WERI-Rb-1 (cell line): ENCODE measurements around the gene PRM2.

ENCODE experiments used
- DNase-seq: peaks from one replicate; pipeline ENCODE4 v3.0.0-alpha.2; 2020
- H3K27ac ChIP-seq: fragments of 250-450 bp; sonication (Bioruptor Pico); 2 replicates; pipeline ENCODE4 v1.5.1; 2020; ENCODE audit warnings: mild to moderate bottlenecking, moderate library complexity
- H3K27me3 ChIP-seq: fragments of 250-450 bp; sonication (Bioruptor Pico); 2 replicates; pipeline ENCODE4 v1.5.1; 2021; ENCODE audit warnings: mild to moderate bottlenecking, low read depth, moderate library complexity; ENCODE audit not compliant: insufficient read depth, severe bottlenecking
- H3K36me3 ChIP-seq: fragments of 250-450 bp; sonication (Bioruptor Pico); 2 replicates; pipeline ENCODE4 v1.5.1; 2020; ENCODE audit warnings: mild to moderate bottlenecking, moderate library complexity
- H3K4me3 ChIP-seq: 2 replicates; pipeline ENCODE4 v1.5.1; 2011; ENCODE audit warnings: low read depth, mild to moderate bottlenecking, control low read depth, low read length
- H3K9me3 ChIP-seq: fragments of 250-450 bp; sonication (Bioruptor Pico); 2 replicates; pipeline ENCODE4 v1.5.1; 2021; ENCODE audit warnings: mild to moderate bottlenecking, moderate library complexity; ENCODE audit not compliant: severe bottlenecking
- CTCF ChIP-seq: IDR thresholded peaks from 2 replicates; pipeline ENCODE4 v1.5.1; 2011; ENCODE audit warnings: low read depth, mild to moderate bottlenecking, control low read depth, inconsistent platforms, low read length

Gene PRM2

GRCh38 chr16:11274964-11275363 lies 1.3 kb downstream of the PRM2 start:
- TF ChIP-seq CTCF: no peak
- H3K36me3 ChIP-seq: no peaks in the 10 kb centered on the region
- no peak overlapping the region for H3K27ac ChIP-seq
- no peaks in the 10 kb centered on the region for H3K27me3 ChIP-seq
- no peak for DNase-seq
- no peaks in the 10 kb centered on the region for H3K9me3 ChIP-seq
- H3K4me3 ChIP-seq: no peak overlapping the region

GRCh38 chr16:11273721-11274324 lies 2.5 kb downstream of the PRM2 start:
- Histone ChIP-seq H3K27me3 (no peaks in the 10 kb centered on the region), H3K9me3 (no peaks in the 10 kb centered on the region), H3K4me3 (no peak overlapping the region), H3K27ac (no peak overlapping the region), H3K36me3 (no peaks in the 10 kb centered on the region)
- DNase-seq: no peak
- TF ChIP-seq CTCF: no peak

- Histone ChIP-seq H3K36me3 (no peaks in the 10 kb centered on the region), H3K4me3 (no peak within 1 kb of the TSS), H3K27ac (no peak within 1 kb of the TSS), H3K27me3 (no peaks in the 10 kb centered on the region), H3K9me3 (no peaks in the 10 kb centered on the region)
- DNase-seq: no peak
- TF ChIP-seq CTCF: no peak
Observed at GRCh38 chr16:11272921-11273720, 3.2 kb downstream of the PRM2 start, which contains the start of gene PRM3. TSS of gene PRM3 (minus strand) at chr16:11273629. CDS start at chr16:11273595, 34 bp downstream.

- Histone ChIP-seq H3K9me3 (no peaks in the 10 kb centered on the region), H3K4me3 (no peak overlapping the region), H3K36me3 (no peaks in the 10 kb centered on the region), H3K27ac (no peak overlapping the region), H3K27me3 (no peaks in the 10 kb centered on the region)
- TF ChIP-seq CTCF: no peak
- no peak for DNase-seq
Observed at GRCh38 chr16:11272484-11272883, 3.8 kb downstream of the PRM2 start.

GRCh38 chr16:11271610-11272009 lies 4.7 kb downstream of the PRM2 start:
- no peak overlapping the region for H3K27ac ChIP-seq
- H3K36me3 ChIP-seq: no peaks in the 10 kb centered on the region
- no peak for DNase-seq
- H3K27me3 ChIP-seq: no peaks in the 10 kb centered on the region
- TF ChIP-seq CTCF: no peak
- H3K9me3 ChIP-seq: no peaks in the 10 kb centered on the region
- no peak overlapping the region for H3K4me3 ChIP-seq
